GM18867 (cell line): ENCODE data around the gene RNF5.
A peak's percentile ranks its signal among the peaks of the same experiment; 100 is the strongest.

Source experiments
- ATAC-seq: cut with Tn5 transposase; IDR thresholded peaks from one replicate; pipeline ENCODE4 v1.9.1; 2021; ENCODE audit warnings: mild to moderate bottlenecking, moderate library complexity; ENCODE audit not compliant: unreplicated experiment

RNF5 gene

DNA sequence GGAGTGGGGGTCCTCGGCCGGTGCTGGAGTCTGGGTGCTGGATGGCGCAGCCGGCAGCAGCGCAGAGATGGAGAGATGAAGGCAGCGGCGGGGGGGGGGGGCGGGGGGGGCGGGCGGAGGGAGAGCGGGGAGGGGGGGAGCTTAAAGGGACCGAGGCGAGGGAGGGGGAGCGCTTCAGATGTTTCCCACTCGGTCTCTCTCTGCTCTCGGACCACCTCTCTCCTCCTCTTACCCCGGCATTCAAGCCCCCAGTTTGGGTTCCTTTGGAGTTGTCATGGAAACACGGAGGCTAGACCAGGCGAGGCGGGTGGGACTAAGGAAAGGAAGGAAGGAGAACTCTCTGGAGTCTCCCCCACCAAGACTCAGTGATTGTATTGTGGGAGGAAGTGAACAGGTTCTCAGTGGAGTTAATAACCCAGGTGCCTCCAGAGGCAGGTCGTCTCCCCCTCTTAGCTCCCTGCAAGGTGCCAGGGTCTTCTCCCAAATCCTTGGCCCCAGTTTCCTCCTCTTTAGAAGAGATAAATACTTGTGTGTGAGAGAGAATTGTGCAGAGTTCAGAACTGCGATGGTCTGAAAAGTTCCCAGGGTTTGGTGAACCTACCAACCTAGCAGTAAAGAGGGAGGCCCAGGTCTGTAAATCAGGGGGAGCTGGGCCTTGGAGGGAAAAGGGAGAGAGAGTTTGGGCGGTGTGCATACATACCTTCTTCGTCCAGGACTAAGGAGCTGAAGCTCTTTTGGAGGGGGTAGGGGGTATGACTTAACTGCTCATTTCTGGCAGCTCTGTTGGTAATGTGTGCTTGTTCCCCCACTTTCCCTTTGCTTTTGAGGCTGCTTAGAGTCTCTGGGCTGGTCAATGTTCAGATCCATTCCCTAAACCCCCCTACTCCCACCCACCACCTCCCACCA, 26.1 kb upstream of the RNF5 start, which contains the start of gene PRRT1:
TSS of gene PRRT1 (minus strand) at position 77 of the 906 bp plus-strand sequence. CDS start 112 bp downstream, outside the sequence.
- no peak for ATAC-seq

DNA sequence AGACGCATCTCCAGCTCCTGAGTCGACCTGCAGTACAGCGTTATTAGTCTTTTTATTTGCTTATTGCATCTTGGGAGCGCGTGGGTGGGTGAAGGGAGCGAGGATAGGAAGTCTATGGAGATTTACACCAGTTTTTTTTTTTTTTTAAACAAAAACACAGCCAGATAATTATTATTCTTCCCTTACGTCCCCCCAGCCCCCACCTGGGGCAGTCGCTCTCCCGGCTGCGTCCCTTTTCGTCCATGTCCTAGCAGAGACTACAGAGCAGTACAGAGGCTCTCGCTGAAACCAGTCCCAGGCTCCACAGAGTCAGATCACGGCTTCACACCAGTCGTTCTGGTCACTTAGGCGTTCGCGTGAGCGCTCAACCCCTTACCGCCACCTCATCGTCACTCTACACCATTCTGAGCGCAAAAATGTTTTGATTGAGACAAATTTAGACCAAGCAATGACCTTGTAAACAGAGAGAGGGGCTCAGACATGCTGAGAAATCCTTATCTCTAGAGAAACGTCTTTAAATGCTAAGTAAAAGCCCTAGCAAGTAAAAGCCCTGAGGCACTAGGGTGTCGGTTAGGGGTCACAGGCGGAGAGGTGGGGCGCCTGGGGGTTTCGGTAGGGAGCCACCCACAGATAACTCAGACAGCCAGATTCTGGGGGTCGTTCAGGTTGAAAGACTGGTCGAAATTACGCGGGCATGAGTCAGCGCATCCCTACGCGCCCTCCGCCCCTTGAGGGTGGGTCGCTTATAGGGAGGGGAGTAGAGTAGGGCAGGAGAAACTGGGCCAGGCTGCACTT, 25.2 kb upstream of the RNF5 start:
- ATAC-seq, result no peak

DNA sequence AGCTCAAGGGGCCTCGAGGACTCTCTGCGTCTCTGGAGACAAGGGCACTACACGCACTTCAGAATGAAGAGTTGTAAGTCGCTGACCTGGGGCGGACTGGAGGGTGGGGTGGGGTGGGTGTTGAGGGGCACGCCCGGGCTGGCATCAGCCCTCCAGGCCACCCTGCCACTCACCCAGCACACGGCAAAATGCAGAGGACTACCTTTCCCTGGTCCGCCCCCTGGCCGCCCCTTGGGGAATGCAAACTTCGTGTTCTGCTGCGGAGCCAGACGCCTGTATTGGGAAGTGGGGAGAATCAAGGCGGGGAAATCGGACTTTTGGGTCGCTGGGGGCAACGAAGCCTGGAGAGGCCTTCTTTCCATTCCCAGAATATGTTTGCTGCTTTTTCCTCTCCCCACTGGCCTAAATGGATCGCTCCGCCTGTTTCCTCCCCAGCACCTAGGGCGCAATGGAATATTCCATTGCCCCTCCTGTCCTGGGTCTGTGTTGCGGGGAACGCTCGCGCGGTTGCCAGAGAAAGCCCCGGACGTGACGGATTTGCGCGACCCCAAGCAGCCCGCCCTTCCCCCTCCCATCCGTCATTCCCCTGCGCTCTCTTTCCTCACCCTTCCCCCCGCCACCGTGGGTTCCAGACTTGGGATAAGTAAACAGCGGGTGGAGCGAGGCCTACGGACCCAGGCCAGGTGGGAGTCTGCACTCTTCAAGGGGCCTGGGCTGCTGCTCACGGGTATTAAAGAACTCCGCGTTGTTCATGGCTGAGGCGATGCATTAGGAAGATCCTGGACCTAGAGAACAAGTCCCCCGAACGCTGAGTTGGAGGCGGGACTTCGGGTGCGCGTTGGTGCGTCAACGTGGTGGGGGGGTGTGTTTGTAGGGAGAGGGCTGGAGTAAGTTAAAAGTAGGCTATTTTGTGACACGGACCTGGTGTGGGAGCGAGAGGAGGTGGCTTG, 24.4 kb upstream of the RNF5 start, which contains the start of gene PPT2:
TSS of gene PPT2 (plus strand) at position 578 of the 950 bp plus-strand sequence. CDS start 454 bp downstream, outside the sequence.
- peak; percentile 20 for ATAC-seq

DNA sequence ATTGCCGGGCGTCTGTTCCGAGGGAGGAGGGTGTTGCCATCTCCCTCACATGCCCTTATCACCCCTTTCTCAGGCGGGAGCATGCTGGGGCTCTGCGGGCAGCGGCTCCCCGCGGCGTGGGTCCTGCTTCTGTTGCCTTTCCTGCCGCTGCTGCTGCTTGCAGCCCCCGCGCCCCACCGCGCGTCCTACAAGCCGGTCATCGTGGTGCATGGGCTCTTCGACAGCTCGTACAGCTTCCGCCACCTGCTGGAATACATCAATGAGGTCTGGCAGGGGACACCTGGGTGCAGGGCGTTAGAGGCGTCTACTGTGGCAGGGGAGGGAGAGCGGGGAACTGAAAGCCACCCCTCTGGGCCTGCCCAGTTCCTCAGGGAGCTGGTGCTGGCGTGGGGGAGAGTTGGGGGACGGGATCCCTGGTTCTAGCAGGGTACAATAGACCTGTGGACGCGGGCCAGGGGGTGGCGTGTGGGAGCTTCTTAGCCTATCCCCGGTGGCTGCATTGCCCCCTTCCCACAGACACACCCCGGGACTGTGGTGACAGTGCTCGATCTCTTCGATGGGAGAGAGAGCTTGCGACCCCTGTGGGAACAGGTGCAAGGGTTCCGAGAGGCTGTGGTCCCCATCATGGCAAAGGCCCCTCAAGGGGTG, 23.6 kb upstream of the RNF5 start:
- peak; percentile 51 for ATAC-seq

DNA sequence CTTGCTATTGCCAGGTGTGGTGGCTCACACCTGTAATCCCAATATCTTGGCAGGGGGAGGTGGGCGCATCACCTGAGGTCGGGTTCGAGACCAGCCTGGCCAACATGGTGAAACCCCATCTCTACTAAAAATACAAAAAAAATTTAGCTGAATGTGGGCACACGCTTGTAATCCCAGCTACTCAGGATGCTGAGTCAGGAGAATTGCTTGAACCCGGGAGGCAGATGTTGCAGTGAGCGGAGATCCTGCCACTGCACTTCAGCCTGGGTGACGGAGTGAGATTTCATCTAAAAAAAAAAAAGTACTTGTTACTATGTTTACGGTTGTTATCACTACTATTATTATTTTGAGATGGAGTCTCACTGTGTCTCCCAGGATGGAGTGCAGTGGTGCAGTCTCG, 21.3 kb upstream of the RNF5 start:
- no peak for ATAC-seq

DNA sequence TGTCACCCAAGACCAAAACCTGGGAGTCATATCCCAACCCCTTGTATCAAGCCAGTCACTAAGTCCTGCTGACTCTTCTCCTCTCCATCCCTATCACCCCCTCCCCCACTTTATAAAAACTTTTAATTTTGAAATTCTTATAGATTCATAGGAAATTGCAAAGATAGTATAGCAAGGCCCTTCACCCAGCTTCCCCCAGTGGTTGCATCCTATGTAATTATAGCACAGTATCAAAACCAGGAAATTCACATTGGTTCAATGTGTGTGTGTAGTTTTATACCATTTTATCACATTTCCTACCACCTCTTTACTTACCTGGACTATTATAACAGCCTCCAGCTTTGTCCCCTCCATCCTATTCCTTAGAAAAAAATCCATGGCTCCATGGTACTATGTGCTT, 20.2 kb upstream of the RNF5 start:
- no peak for ATAC-seq

DNA sequence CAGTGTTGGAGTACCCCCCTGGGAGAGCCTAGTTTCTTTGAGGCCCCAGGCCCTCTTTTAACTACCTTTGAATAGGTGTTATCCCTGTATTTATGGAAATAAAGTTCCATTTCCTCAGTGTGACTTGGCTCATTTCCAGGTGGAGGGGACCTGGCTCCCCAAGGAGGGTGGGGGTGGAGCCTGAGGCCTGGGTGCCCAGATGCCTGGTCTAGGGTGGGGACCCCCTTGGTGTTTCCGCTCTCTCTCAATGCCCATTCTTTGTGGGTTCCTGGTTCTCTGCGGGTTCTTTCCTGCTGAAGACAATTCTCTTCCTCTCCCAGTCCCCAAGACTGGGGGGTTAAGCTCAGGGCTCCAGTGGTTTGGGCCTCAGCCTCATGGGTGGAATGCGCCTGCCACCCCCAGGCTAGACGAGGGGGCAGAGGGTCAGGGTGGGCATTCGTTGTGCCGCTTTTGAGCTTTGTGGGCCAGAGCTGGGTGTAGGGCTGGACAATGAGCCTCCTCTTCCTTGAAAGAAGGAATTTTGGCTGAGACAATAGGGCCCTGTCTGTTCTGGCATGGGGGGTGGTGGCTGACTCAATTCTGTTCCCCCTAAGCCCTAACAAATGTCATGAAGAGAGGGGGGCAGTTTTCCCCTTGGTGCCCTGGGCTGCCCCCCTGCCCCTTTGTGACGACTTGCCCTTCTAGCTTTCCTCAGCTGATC, 14.5 kb upstream of the RNF5 start:
- no peak for ATAC-seq

DNA sequence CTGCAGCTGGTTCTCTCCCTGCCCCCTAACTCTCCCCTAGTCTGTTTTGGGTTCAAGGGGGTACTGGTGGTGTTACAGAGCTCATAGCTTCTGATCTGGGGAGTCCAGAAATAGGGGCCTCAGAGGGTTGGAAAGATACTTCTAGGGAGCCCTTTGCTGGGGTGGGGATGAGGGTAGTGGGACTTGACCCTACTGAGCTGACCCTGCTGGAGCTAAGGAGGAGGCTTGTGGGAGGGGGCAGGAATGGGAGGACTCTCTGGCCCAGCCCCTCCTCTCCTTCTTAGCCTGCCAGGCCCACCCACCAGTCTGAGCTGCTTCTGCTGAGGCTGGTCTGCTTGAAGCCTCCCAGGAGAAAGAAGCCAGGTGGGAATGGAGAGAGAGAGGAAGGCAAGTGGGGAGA, 13.9 kb upstream of the RNF5 start, which contains the start of gene EGFL8:
TSS of gene EGFL8 (plus strand) at position 301 of the 400 bp plus-strand sequence. CDS start 1,571 bp downstream, outside the sequence.
- ATAC-seq, result no peak

DNA sequence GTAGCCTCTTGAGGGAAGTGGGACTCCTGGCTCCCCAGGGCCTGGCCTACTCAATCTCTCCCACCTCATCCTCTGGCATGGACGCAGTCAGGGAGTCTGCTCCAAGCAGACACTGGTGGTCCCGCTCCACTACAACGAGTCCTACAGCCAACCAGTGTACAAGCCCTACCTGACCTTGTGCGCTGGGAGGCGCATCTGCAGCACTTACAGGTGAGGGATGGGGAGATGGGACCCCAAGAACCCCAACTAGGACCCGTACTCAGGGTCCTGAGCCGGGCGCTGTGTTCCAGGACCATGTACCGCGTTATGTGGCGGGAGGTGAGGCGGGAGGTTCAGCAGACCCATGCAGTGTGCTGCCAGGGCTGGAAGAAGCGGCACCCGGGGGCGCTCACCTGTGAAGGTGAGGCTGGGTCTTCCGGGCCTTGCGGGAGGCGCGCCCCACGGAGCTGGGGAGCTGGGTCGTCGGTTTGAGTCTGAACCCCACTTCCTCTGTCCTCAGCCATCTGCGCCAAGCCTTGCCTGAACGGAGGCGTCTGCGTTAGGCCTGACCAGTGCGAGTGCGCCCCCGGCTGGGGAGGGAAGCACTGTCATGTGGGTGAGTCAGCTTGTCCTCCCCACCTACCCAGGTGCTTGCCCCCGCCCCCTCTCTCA, 11.7 kb upstream of the RNF5 start:
- no peak for ATAC-seq

DNA sequence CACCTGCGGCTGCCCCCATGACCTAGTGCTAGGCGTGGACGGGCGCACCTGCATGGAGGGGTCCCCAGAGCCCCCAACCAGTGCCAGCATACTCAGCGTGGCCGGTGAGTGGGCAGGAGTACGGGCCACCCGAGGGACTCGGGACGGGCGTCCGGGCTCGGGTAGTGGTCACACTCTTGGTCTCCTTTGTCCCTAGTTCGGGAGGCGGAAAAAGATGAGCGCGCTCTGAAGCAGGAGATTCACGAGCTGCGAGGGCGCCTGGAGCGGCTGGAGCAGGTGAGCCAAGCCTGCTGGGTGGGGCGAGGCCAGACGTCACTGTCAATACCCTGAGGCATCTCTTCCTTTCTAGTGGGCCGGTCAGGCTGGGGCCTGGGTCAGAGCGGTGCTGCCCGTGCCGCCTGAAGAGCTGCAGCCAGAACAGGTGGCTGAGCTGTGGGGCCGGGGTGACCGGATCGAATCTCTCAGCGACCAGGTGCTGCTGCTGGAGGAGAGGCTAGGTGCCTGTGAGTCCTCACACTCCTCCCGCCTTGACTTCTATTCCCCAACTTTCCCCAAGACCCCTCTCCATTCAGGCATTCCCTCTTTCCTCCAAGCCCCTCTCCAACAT, 10.9 kb upstream of the RNF5 start:
- no peak for ATAC-seq

DNA sequence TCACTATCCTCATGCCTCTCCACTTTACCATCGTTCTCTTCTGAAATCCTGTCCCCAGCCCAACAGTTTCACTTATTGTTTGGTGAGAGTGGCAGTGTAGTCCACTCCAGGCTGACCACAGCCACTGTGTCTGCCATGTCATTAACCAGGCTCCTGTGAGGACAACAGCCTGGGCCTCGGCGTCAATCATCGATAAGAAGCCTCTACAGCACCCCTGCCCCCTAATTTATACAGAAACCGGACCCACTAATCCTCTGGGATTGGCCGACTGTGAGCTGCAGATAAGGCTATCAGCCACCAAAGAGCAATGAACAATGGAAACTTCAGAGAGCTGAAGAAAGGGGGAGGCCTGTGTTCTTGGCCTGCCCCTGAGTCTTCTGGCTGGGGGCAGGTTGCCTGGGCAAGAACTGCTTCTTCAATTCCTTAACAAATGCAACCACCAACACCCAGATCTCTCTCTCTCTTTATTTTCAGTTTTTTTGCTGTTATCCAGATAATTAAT, 10.4 kb upstream of the RNF5 start:
- no peak for ATAC-seq

DNA sequence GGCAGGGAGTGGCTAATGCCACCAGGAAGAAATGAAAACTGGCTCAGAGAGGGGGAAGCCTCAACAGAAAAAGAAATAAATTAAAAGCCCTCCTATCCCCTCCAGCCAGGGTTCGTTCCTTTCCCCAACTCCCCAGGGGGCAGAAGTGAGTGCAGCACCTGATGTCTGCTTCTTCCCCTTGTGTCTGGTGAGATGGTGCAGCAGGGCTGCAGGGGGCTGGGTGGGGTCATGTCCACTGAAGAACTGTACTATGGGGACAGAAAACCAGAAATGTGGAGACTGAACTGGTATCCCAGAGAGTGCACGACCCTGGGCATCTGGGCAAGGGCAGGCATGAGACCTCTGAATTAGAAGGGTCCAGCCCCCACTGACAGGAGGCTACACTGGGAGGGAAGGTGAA, 9.9 kb upstream of the RNF5 start:
- no peak for ATAC-seq

DNA sequence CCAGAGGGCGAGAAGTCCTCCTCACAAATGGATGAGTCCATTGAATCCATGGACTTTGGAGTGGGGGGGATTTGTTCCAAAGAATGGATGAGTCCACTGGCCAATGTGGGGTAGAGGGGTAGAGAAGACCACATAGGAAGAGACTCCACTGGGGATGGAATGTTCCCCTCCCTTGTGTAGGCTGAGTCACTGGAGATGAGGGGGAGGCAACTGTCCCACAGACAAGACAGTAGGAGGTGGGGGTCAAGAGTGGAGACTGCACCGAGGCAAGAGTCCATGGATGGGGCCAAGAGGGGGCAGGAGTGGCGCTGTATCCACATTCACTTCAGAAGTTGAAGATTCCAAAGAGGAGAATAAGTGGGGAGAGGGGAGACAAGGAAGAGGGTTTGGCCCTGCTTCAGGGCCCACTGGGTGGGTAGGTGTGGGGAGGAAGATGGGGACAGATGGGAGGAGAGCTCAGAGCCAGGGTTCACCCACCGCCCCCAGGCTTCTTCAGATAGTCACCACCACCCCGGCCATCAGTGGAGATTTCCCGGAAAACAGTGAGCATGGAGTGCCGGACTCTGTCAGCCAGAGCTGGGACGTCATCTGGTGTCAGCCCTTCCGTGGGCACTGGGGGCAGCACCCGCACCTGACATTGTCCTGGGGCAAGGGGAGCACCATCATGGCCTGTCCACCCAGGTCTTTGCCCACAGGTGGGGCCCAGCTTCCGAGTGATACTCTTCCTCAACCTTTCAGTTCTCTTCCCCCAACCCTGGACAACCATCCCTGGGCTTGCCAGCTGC, 9.2 kb upstream of the RNF5 start:
- ATAC-seq, result no peak

DNA sequence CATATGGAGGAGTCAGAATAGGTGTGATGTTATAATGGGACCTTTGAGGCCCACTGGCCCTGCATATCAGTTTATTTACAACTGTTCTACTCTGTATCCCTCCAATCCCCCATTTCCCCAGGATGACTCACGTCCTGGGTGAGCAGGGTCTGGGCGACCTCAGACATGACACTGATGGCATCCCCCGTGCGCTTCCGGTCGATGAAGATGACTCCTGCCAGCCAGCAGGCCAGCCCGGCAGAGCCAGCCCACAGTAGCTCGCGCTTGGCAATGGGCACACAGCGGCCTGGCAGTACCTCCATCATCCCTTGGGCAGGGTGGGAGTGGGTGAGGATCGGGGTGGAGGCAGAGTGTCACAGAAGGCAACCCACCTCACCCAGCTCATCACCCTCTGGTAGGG, 7.9 kb upstream of the RNF5 start:
- no peak for ATAC-seq

DNA sequence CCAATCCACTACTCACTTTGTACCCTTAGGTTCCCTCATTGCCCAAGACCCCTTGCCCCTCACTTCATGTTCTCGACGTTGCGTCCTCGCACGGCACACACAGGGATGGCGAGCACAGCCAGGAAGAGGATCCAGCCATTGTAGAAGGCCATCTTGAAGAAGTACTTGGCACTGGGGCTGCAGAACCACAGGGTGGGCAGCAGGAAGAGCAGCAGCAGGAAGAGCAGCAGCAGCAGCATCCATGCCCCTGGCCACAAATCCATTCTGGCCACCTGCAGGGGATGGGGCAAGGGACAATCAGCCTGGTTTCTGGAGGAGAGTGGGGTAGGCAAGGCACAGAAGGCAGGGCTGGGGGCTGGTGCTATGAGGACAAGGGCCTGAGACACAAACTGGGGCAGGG, 7.0 kb upstream of the RNF5 start:
- ATAC-seq, result no peak

DNA sequence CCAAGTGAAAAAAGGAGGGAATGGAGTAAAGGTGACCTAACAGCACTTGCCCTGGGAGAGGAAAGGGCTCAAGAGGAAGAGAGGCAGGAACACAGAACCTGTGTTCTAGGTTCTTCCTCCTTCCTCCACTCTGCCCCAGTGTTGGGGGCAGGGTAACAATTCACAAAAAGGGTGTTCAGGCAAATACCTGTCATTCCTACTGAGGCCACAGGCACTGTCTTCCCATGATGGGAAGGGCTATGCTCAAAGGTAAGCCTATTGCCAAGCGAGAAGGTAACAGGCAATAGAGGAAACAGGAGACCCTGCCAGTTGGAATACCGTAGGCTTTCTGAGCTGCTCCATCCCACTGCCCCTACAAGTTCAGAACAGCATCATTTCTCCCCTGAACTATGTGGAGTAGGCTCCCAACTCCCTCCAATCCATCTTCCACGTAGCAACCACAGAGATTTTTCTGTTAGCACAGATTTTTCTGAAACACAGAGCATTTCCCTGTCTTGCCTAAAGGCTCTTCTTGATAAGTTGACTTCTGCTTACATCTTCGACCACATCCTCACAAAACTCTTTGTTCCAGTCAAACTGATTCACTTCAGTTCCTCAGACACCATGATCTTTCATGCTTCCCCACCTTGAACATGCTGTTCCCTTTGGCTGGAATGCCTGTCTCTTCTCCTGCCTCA, 5.0 kb upstream of the RNF5 start:
- no peak for ATAC-seq

DNA sequence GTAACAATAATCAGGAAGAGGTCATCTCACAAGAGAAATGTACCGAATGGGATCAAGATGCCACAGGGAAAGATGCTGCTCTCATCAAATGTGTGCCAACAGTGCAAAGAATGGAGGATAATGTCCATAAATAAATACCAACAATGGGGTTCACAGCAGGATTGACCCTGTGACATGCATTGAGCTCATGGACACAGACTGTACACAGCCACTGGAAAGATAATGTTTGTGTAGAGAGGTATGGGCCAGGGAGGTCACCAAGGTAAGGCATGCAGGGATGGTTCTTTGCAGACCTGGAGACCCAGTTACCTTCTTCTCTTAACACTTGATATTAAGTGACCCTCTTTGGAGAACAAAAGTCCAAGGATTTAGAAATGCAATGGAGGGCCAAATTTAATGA, 3.8 kb upstream of the RNF5 start:
- ATAC-seq, result no peak
